OCI-LY7 (cell line): ENCODE data around the gene CFAP52. TPM values are rescaled to one million over a fixed set of nuclear protein-coding genes. Genes with fewer than 3 reads are reported as not detected.

Experiments
- Bru-seq: library from RNA; stranded (reverse); fragments of 400-500 nt; gene quantifications from one replicate; lab custom pipeline; 2021; lab: Mats Ljungman, UMichigan
- BruChase-seq, 2 experiments: library from RNA; stranded (reverse); fragments of 400-500 nt; gene quantifications; one replicate each; lab custom pipeline; 2021; lab: Mats Ljungman, UMichigan
- BruUV-seq: library from RNA; stranded (reverse); fragments of 400-500 nt; replicated peaks from 2 replicates; lab custom pipeline; 2021; lab: Mats Ljungman, UMichigan
- CTCF ChIA-PET: fragments of 300-600 bp; sonication (Branson Sonifier 250); formaldehyde crosslinking; loops from one replicate; lab custom pipeline; 2022; ENCODE audit warnings: antibody characterized with exemption; ENCODE audit not compliant: unreplicated experiment; lab: Charles Lee
- POLR2A ChIA-PET: fragments of 300-600 bp; sonication (Branson Sonifier 250); formaldehyde crosslinking; loops from one replicate; lab custom pipeline; 2022; ENCODE audit warnings: antibody characterized with exemption; lab: Charles Lee
- DNase-seq: peaks from one replicate; pipeline ENCODE4 v3.0.0-alpha.2; 2015; ENCODE audit warnings: low spot score
- H2AFZ ChIP-seq: fragments of 200-600 bp; sonication (generic), shearing (Covaris generic); 2 replicates; pipeline ENCODE4 v1.6.1; 2014; ENCODE audit warnings: mild to moderate bottlenecking, antibody characterized with exemption, low read length, moderate library complexity
- H3K27ac ChIP-seq: fragments of 200-600 bp; sonication (generic); 2 replicates; pipeline ENCODE4 v1.5.1; 2014; ENCODE audit warnings: mixed run types, low read depth, mild to moderate bottlenecking, moderate library complexity, low read length, inconsistent platforms; ENCODE audit not compliant: poor library complexity, severe bottlenecking
- H3K36me3 ChIP-seq: fragments of 200-600 bp; sonication (generic); 2 replicates; pipeline ENCODE4 v1.6.1; 2014; ENCODE audit warnings: mild to moderate bottlenecking, antibody characterized with exemption, low read length, moderate library complexity, mixed read lengths; ENCODE audit not compliant: insufficient read depth
- H3K4me1 ChIP-seq: fragments of 200-600 bp; sonication (generic); 2 replicates; pipeline ENCODE4 v1.5.1; 2014; ENCODE audit warnings: mild to moderate bottlenecking, low read length; ENCODE audit not compliant: insufficient read depth, poor library complexity, severe bottlenecking
- H3K4me2 ChIP-seq: fragments of 200-600 bp; sonication (generic); 2 replicates; pipeline ENCODE4 v1.6.1; 2014; ENCODE audit warnings: mild to moderate bottlenecking, low read length
- H3K4me3 ChIP-seq: fragments of 200-600 bp; sonication (generic); 2 replicates; pipeline ENCODE4 v1.5.1; 2014; ENCODE audit warnings: mild to moderate bottlenecking, low read depth, low read length; ENCODE audit not compliant: poor library complexity, severe bottlenecking
- H3K79me2 ChIP-seq: fragments of 200-600 bp; sonication (generic); 2 replicates; pipeline ENCODE4 v1.6.1; 2016; ENCODE audit warnings: low read depth, mild to moderate bottlenecking, low read length, moderate library complexity, mixed read lengths; ENCODE audit not compliant: insufficient read depth
- H3K9me2 ChIP-seq: fragments of 200-600 bp; sonication (generic); 2 replicates; pipeline ENCODE4 v1.6.1; 2016; ENCODE audit warnings: mild to moderate bottlenecking, low read length, mixed read lengths; ENCODE audit not compliant: insufficient read depth
- H3K9me3 ChIP-seq: fragments of 200-600 bp; sonication (generic); 2 replicates; pipeline ENCODE4 v1.6.1; 2014; ENCODE audit warnings: mild to moderate bottlenecking, mixed run types, low read length, mixed read lengths
- H4K20me1 ChIP-seq: fragments of 200-600 bp; sonication (generic); 2 replicates; pipeline ENCODE4 v1.6.1; 2014; ENCODE audit warnings: mild to moderate bottlenecking, antibody characterized with exemption, low read length, moderate library complexity, mixed read lengths; ENCODE audit not compliant: insufficient read depth
- EZH2phosphoT487 ChIP-seq: fragments of 200-600 bp; sonication (generic); IDR thresholded peaks from 2 replicates; pipeline ENCODE4 v1.6.1; 2018; ENCODE audit warnings: low read depth, borderline replicate concordance, mild to moderate bottlenecking, mixed run types, antibody characterized with exemption, low read length, moderate library complexity, mixed read lengths
- intact Hi-C: fragments of 100-400 bp; cut with micrococcal nuclease; formaldehyde crosslinking; loops from one replicate; pipeline ENCODE4 v1.10.0; 2022; ENCODE audit not compliant: unreplicated experiment
- long read RNA-seq: library from polyadenylated mRNA; stranded (forward); transcript quantifications from one replicate; pipeline ENCODE4 v2.0.0, GENCODE V29; 2022
- total RNA-seq, 2 experiments: library from RNA; depleted of rRNA in 1 of 2; stranded (reverse); fragments of >200 nt in 1 of 2; shearing (Covaris generic) in 1 of 2; gene quantifications; 2 replicates each; pipeline ENCODE4 v1.2.3, GENCODE V29; 2014 to 2022
- TF ChIP-seq, protein P1 (sequence below): fragments of 200-600 bp; sonication (generic); conservative IDR thresholded peaks from 2 replicates; pipeline ENCODE4 v1.5.1; 2014; ENCODE audit warnings: mild to moderate bottlenecking, antibody characterized with exemption, low read length, moderate library complexity, mixed read lengths

Gene CFAP52, protein sequence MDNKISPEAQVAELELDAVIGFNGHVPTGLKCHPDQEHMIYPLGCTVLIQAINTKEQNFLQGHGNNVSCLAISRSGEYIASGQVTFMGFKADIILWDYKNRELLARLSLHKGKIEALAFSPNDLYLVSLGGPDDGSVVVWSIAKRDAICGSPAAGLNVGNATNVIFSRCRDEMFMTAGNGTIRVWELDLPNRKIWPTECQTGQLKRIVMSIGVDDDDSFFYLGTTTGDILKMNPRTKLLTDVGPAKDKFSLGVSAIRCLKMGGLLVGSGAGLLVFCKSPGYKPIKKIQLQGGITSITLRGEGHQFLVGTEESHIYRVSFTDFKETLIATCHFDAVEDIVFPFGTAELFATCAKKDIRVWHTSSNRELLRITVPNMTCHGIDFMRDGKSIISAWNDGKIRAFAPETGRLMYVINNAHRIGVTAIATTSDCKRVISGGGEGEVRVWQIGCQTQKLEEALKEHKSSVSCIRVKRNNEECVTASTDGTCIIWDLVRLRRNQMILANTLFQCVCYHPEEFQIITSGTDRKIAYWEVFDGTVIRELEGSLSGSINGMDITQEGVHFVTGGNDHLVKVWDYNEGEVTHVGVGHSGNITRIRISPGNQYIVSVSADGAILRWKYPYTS
- total RNA-seq (2014; rRNA removed; shearing (Covaris generic)): not detected in 2 replicates
- total RNA-seq (2022): not detected in 2 replicates
- Bru-seq, nascent RNA: percentile 11 among the genes with signal in this experiment
- BruChase-seq, experiment 1, labeled RNA remaining after a 6-hour chase: percentile 15 among the genes with signal in this experiment
- percentile 6 among the genes with signal in this experiment for BruChase-seq, experiment 2, labeled RNA remaining after a 2-hour chase
- long read RNA-seq: 0 reads

DNA sequence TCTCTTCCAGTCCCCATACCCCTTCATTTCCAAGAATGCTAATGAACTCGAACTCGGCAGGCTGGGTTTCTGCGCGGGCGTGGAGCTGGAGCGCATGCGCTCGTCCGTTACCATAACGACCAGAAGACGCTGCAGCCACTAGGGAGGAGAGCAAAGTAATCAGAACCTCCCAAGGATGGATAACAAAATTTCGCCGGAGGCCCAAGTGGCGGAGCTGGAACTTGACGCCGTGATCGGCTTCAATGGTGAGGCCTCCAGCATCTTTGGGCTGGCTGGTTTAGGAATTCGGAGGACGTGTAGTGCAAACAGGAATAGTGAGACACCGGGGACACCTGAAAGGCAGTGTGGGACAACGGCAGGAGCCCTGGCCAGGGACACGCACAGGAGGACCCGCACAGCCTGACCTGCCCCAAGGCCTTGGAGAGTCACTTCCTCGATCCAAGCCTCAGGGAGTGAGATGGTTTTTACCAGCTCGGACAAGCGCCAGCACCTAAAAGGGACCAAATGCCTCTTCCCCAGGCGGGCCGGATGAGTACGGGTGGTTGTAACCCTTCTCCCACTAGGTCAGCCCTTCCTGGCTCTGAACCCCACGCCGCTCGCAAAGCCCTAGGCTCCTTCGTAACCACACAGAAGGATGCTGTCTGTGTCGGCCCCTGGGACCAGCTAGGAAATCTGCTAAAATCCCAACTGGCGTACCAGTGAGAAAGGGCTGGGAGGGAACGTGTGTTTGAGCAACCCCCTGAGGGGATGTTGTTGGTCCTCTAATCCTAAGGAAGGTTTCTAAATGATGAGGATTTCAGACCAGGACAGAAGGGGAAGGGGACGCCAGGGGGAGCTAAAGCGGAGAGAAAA, at the start of gene CFAP52:
Gene CFAP52, plus strand, starts transcription at position 122 of the 852 bp plus-strand sequence. Its CDS starts 54 bp downstream, at position 176.
- no TSS peak for BruUV-seq
- H4K20me1 ChIP-seq: no peaks in the 10 kb centered on the region
- POLR2A ChIA-PET: interaction anchor here (0.6 kb wide), 1 partner anchor 15 kb away, joined by 3 read pairs; no protein-coding TSS in a partner anchor
- peaks cover 10% of the 10 kb centered on the region for H3K4me1 ChIP-seq
- no peaks in the 10 kb centered on the region for H3K9me3 ChIP-seq
- peak within 1 kb of the TSS; percentile 79 for H2AFZ ChIP-seq
- intact Hi-C loops: loop anchor here (5.0 kb wide), 1 partner anchor 151 kb away; no protein-coding TSS in a partner anchor
- CTCF ChIA-PET: no interaction called here
- H3K36me3 ChIP-seq: no peaks in the 10 kb centered on the region
- peak within 1 kb of the TSS; percentile 23 for H3K27ac ChIP-seq
- peak; percentile 60 for DNase-seq
- H3K9me2 ChIP-seq: no peaks in the 10 kb centered on the region
- peaks cover 20% of the 10 kb centered on the region; the same call in 1 of the 2 replicates for H3K79me2 ChIP-seq
- TF ChIP-seq, protein P1, sequence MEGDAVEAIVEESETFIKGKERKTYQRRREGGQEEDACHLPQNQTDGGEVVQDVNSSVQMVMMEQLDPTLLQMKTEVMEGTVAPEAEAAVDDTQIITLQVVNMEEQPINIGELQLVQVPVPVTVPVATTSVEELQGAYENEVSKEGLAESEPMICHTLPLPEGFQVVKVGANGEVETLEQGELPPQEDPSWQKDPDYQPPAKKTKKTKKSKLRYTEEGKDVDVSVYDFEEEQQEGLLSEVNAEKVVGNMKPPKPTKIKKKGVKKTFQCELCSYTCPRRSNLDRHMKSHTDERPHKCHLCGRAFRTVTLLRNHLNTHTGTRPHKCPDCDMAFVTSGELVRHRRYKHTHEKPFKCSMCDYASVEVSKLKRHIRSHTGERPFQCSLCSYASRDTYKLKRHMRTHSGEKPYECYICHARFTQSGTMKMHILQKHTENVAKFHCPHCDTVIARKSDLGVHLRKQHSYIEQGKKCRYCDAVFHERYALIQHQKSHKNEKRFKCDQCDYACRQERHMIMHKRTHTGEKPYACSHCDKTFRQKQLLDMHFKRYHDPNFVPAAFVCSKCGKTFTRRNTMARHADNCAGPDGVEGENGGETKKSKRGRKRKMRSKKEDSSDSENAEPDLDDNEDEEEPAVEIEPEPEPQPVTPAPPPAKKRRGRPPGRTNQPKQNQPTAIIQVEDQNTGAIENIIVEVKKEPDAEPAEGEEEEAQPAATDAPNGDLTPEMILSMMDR: peak; percentile 91
- TF ChIP-seq EZH2phosphoT487: no peak
- peak within 1 kb of the TSS; percentile 96 for H3K4me3 ChIP-seq
- peak within 1 kb of the TSS; percentile 97 for H3K4me2 ChIP-seq

DNA sequence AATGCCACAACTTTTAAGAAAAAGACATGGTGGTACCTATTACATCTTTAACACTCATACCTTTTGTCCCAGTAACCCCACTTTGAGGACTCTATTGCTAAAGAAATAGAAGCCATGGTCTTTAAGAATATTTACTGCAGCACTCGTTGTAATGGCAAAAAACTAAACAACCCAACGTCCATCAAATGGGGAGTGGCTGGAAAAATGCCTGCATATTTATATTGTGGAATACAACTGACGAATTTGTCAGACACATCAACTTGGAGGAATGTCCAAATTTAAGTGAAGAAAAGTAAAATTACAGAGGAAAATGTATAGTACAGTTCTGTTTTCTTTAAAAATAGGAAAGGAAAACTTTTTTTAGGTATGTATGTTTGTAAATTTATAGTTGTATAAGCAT, 48.7 kb upstream of the CFAP52 start:
- DNase-seq: no peak
- POLR2A ChIA-PET: no interaction called here
- Histone ChIP-seq H3K4me1 (no peaks in the 10 kb centered on the region), H3K36me3 (no peaks in the 10 kb centered on the region), H3K27ac (no peak overlapping the region), H3K4me2 (no peak overlapping the region), H3K9me3 (no peaks in the 10 kb centered on the region), H4K20me1 (no peaks in the 10 kb centered on the region), H2AFZ (no peak overlapping the region), H3K79me2 (no peaks in the 10 kb centered on the region), H3K4me3 (no peak overlapping the region), H3K9me2 (no peaks in the 10 kb centered on the region)
- no TSS peak for BruUV-seq
- TF ChIP-seq EZH2phosphoT487: no peak
- TF ChIP-seq, protein P1: no peak
- intact Hi-C loops: loop anchor here (10.0 kb wide), 1 partner anchor 533 kb away; no protein-coding TSS in a partner anchor
- CTCF ChIA-PET: no interaction called here
